Stimulated activated naive CD8-positive, alpha-beta T cell treated with anti-CD3 and anti-CD28 coated beads, Interleukin-15, amount 100 ng/mL, for 72 hours (primary cell): Measurements from ENCODE around the gene OR10D3.
"Not testable (repeated sequence)": the region's sequence is repeated elsewhere in the genome, so short reads cannot be mapped to it uniquely, and the experiment has no call there.

Experiments used
- ATAC-seq: fragments of 150-1000 bp; cut with Tn5 transposase; 2 replicates; pipeline ENCODE4 v1.10.0; 2021; ENCODE audit warnings: mild to moderate bottlenecking, moderate library complexity
- DNase-seq, 2 donors: peaks; one replicate each; pipeline ENCODE4 v3.0.0; 2021 to 2022
- H3K27ac Mint-ChIP-seq, 2 donors: one replicate each; pipeline ENCODE4 v1.8.0; 2022; ENCODE audit warnings: mild to moderate bottlenecking in 2 of 2, mixed read lengths in 2 of 2, moderate library complexity in 2 of 2
- H3K27me3 Mint-ChIP-seq: one replicate; pipeline ENCODE4 v1.8.0; 2022; ENCODE audit warnings: mixed read lengths
- H3K4me1 Mint-ChIP-seq: one replicate; pipeline ENCODE4 v1.8.0; 2022; ENCODE audit warnings: mild to moderate bottlenecking, mixed read lengths
- H3K4me3 Mint-ChIP-seq, 2 donors: one replicate each; pipeline ENCODE4 v1.8.0; 2022; ENCODE audit warnings: mild to moderate bottlenecking in 2 of 2, mixed read lengths in 2 of 2, moderate library complexity in 1 of 2
- H3K9me3 Mint-ChIP-seq, 2 donors: one replicate each; pipeline ENCODE4 v1.8.0; 2022; ENCODE audit warnings: mixed read lengths in 2 of 2

OR10D3 gene

GRCh38 chr11:124210421-124210820 is 27.3 kb downstream of the OR10D3 start:
- Mint-ChIP-seq H3K4me1 (no peaks in the 10 kb centered on the region), H3K4me3 (no peak overlapping the region), H3K27me3 (peaks cover 5% of the 10 kb centered on the region), H3K9me3 (no peaks in the 10 kb centered on the region), H3K27ac (no peak overlapping the region)
- ATAC-seq (peak; percentile 44), DNase-seq (no peak)

- Mint-ChIP-seq H3K4me3 (no peak overlapping the region), H3K27me3 (peaks cover 5% of the 10 kb centered on the region), H3K27ac (no peak overlapping the region), H3K9me3 (no peaks in the 10 kb centered on the region), H3K4me1 (no peaks in the 10 kb centered on the region)
- ATAC-seq (no peak), DNase-seq (no peak)
Measured at GRCh38 chr11:124211321-124211720, 28.2 kb downstream of the OR10D3 start.

DNA sequence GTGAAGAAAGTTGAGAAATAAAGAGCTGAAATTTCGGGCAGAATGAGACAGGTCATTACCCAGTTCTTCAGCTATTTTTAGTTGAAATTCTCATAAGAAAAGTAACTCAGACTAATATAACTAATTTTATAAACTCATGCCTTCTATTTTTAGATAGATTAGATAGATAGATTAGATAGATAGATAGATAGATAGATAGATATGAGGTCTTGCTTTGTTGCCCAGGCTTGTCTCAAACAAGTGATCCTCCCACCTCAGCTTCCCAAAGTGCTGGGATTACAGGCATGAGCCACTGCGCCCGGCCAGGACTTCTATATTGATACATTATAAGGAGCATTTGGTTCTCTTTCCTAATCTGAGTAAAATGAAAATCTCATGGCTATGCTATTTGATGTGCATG is 30.9 kb downstream of the OR10D3 start:
- no peaks in the 10 kb centered on the region for H3K27me3 Mint-ChIP-seq
- no peak overlapping the region for H3K4me3 Mint-ChIP-seq
- H3K4me1 Mint-ChIP-seq = no peaks in the 10 kb centered on the region
- H3K27ac Mint-ChIP-seq = no peak overlapping the region
- no peak for DNase-seq
- ATAC-seq = no peak
- no peaks in the 10 kb centered on the region for H3K9me3 Mint-ChIP-seq

- no peak for ATAC-seq
- no peak overlapping the region for H3K27ac Mint-ChIP-seq
- no peak overlapping the region for H3K4me3 Mint-ChIP-seq
Measured at GRCh38 chr11:124219126-124219525, 36.0 kb downstream of the OR10D3 start.

DNA sequence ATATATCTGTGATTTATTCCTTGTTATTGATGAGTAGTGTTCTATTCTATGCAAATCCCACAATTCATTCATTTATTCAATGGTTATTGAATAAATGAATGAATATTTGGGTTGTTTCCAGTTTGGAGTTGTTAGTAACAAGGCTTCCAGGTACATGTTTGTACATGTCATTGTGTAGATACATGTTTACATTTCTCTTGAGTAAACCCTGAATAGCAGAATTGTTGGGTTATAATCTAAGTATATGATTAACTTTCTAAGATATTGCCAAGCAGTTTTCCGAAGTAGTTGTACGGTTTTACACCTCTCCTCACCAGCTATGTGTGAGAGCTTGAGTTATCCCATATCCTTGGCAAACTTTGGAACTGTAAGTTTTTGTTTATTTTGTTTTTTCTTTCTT is 39.3 kb downstream of the OR10D3 start:
- Mint-ChIP-seq H3K27ac (no peak overlapping the region), H3K4me1 (no peaks in the 10 kb centered on the region), H3K9me3 (no peaks in the 10 kb centered on the region), H3K4me3 (no peak overlapping the region), H3K27me3 (peaks cover 18% of the 10 kb centered on the region)
- DNase-seq (no peak), ATAC-seq (no peak)

More at GRCh38 chr11:124219126-124219525, 36.0 kb downstream of the OR10D3 start:
- Mint-ChIP-seq H3K9me3 (no peaks in the 10 kb centered on the region), H3K4me1 (no peaks in the 10 kb centered on the region), H3K27me3 (no peaks in the 10 kb centered on the region)
- DNase-seq = no peak

DNA sequence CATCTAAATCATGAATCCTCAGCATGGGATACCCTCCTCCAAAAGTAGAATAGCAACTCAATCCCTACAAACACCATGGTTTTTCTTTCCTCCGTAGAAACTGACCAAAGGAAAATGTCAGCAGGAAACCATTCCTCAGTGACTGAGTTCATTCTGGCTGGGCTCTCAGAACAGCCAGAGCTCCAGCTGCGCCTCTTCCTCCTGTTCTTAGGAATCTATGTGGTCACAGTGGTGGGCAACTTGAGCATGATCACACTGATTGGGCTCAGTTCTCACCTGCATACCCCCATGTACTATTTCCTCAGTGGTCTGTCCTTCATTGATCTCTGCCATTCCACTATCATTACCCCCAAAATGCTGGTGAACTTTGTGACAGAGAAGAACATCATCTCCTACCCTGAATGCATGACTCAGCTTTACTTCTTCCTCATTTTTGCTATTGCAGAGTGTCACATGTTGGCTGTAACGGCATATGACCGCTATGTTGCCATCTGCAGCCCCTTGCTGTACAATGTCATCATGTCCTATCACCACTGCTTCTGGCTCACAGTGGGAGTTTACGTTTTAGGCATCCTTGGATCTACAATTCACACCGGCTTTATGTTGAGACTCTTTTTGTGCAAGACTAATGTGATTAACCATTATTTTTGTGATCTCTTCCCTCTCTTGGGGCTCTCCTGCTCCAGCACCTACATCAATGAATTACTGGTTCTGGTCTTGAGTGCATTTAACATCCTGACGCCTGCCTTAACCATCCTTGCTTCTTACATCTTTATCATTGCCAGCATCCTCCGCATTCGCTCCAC is 41.7 kb downstream of the OR10D3 start:
- H3K27ac Mint-ChIP-seq, H3K9me3 Mint-ChIP-seq, ATAC-seq, H3K4me1 Mint-ChIP-seq, DNase-seq, H3K4me3 Mint-ChIP-seq: not testable (repeated sequence)
- peaks cover 18% of the 10 kb centered on the region for H3K27me3 Mint-ChIP-seq

GRCh38 chr11:124225471-124225870 is 42.3 kb downstream of the OR10D3 start:
- H3K4me1 Mint-ChIP-seq = no peaks in the 10 kb centered on the region
- peaks cover 18% of the 10 kb centered on the region for H3K27me3 Mint-ChIP-seq
- DNase-seq = no peak
- peaks cover 0 to 7% of the 10 kb centered on the region in 2 donors for H3K9me3 Mint-ChIP-seq
- H3K4me3 Mint-ChIP-seq = no peak overlapping the region
- ATAC-seq = no peak
- no peak overlapping the region for H3K27ac Mint-ChIP-seq

- Mint-ChIP-seq H3K4me1 (no peaks in the 10 kb centered on the region), H3K27ac (no peak overlapping the region), H3K4me3 (no peak overlapping the region), H3K27me3 (no peaks in the 10 kb centered on the region), H3K9me3 (peaks cover 0 to under 1% of the 10 kb centered on the region in 2 donors)
- DNase-seq = no peak
- no peak for ATAC-seq
Measured at GRCh38 chr11:124233376-124233775, 50.2 kb downstream of the OR10D3 start.
